CD8-positive, alpha-beta memory T cell (primary cell): ENCODE results near the gene SETD5. TPM values are rescaled to one million over a fixed set of nuclear protein-coding genes. Genes with fewer than 3 reads are reported as not detected.

Experiments used
- CTCF ChIA-PET: fragments of 350-600 bp; sonication (Branson Sonifier 250); formaldehyde crosslinking; loops from one replicate; lab custom pipeline; 2021; ENCODE audit warnings: antibody characterized with exemption; lab: Charles Lee
- POLR2A ChIA-PET: fragments of 350-600 bp; sonication (Branson Sonifier 250); formaldehyde crosslinking; loops from one replicate; lab custom pipeline; 2021; ENCODE audit warnings: antibody characterized with exemption; lab: Charles Lee
- DNase-seq, 5 donors: peaks; one replicate each; pipeline versions ENCODE4 v3.0.0 to v3.0.0-alpha.2; 2020 to 2022; ENCODE audit warnings: mixed read lengths in 1 of 5
- H3K27ac ChIP-seq: one replicate; pipeline ENCODE4 v1.7.0; 2013; ENCODE audit warnings: low read depth, mild to moderate bottlenecking, low read length, moderate library complexity
- H3K27me3 ChIP-seq: 2 replicates; pipeline ENCODE4 v1.7.0; 2013; ENCODE audit warnings: low read length, mild to moderate bottlenecking; ENCODE audit not compliant: insufficient read depth, poor library complexity, severe bottlenecking
- H3K36me3 ChIP-seq: 2 replicates; pipeline ENCODE4 v1.7.0; 2013; ENCODE audit warnings: mild to moderate bottlenecking, low read length, moderate library complexity; ENCODE audit not compliant: insufficient read depth
- H3K4me1 ChIP-seq: 2 replicates; pipeline ENCODE4 v1.7.0; 2013; ENCODE audit warnings: mild to moderate bottlenecking, low read length, moderate library complexity; ENCODE audit not compliant: insufficient read depth
- H3K4me3 ChIP-seq: 2 replicates; pipeline ENCODE4 v1.7.0; 2013; ENCODE audit warnings: mild to moderate bottlenecking, low read length
- H3K9me3 ChIP-seq: 2 replicates; pipeline ENCODE4 v1.7.0; 2013; ENCODE audit warnings: mild to moderate bottlenecking, low read length
- H3K27ac Mint-ChIP-seq, 8 donors: one replicate each; pipeline ENCODE4 v1.8.0; 2020 to 2021; ENCODE audit warnings: mixed read lengths in 8 of 8, mild to moderate bottlenecking in 6 of 8, inconsistent platforms in 3 of 8, moderate library complexity in 3 of 8
- H3K27me3 Mint-ChIP-seq, 2 donors: one replicate each; pipeline ENCODE4 v1.8.0; 2020 to 2021; ENCODE audit warnings: mixed read lengths in 2 of 2, mild to moderate bottlenecking in 1 of 2, moderate library complexity in 1 of 2
- H3K36me3 Mint-ChIP-seq, 3 donors: one replicate each; pipeline ENCODE4 v1.8.0; 2020 to 2021; ENCODE audit warnings: mixed read lengths in 3 of 3, inconsistent platforms in 1 of 3, mild to moderate bottlenecking in 1 of 3
- H3K4me1 Mint-ChIP-seq, 3 donors: one replicate each; pipeline ENCODE4 v1.8.0; 2020 to 2021; ENCODE audit warnings: mixed read lengths in 3 of 3, inconsistent platforms in 1 of 3, mild to moderate bottlenecking in 1 of 3
- H3K4me3 Mint-ChIP-seq, 7 donors: one replicate each; pipeline ENCODE4 v1.8.0; 2020 to 2021; ENCODE audit warnings: mixed read lengths in 7 of 7, mild to moderate bottlenecking in 6 of 7, moderate library complexity in 4 of 7, inconsistent platforms in 2 of 7
- H3K9me3 Mint-ChIP-seq, 5 donors: one replicate each; pipeline ENCODE4 v1.8.0; 2020 to 2022; ENCODE audit warnings: mixed read lengths in 5 of 5, mild to moderate bottlenecking in 3 of 5, moderate library complexity in 2 of 5, inconsistent platforms in 1 of 5
- polyA plus RNA-seq: library from polyadenylated mRNA; unstranded; fragments of 300-500 nt; fragmentation: Illumina TruSeq; gene quantifications from one replicate; pipeline ENCODE4 v1.2.3, GENCODE V29; 2021
- total RNA-seq, 2 experiments: library from RNA; stranded (reverse); gene quantifications; one replicate each; pipeline ENCODE4 v1.2.3, GENCODE V29; 2021

SETD5 gene
- total and polyA plus RNA-seq, 3 experiments from 2014 or later: 40.0 to 97.2 (median 89.8) TPM

DNA sequence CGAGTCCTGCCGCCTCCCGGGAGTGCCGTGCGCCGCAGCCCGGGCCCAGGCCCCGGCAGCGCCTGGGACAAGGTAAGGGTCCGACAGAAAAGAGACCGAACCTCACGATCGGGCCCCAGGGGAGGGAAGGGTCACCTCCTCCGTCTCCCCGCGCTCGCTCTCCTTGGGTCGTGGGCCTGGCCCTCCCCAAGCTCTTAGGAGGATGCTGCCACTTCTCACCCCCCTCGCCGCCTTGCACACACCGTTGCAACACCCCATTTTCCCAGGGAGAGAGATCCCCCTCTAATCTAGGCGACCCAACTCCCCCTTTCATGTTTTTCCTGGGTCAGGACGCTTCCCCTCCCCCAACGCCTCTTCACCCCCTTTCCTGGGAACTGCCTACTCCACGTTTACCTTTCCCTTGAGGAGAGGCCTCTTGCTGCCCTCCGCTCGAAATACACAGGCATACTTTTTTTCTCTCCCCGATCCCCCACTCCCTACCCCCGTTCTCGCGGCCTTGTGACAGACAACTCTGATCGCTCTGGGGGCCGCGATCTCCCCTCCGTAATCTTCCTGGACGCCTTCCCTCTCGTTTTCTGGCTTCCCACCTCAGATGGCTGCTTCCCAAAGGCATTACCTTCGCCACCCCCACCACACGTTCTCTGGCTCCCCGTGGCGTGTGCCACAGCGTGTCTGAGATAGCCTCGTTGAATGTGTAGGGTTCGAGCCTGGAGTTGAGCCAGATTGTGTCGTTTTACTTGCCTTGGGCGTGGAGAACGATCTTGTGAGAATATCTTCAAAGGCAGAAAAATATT lies 688 bp downstream of the SETD5 start:
- peaks cover 16% of the 10 kb centered on the region for H3K36me3 ChIP-seq
- ChIA-PET CTCF (interaction anchor here (5.1 kb wide), 1 partner anchor 35 kb away, joined by 24 read pairs; the partner anchor contains the start of gene THUMPD3), POLR2A (interaction anchor here (1.8 to 3.6 kb wide), 4 partner anchors 19 to 395 kb away, joined by 8 to 81 read pairs (median 12); partner anchors contain the start of genes ARPC4, MTMR14, TADA3 and THUMPD3)
- DNase-seq: peak; percentile 12 to 56 (median 24)
- H3K9me3 ChIP-seq: no peaks in the 10 kb centered on the region
- H3K27ac ChIP-seq: peak overlapping the region; percentile 95
- peak overlapping the region; percentile 85 for H3K4me3 ChIP-seq
- H3K9me3 Mint-ChIP-seq: peaks cover 0 to 4% (median 0%) of the 10 kb centered on the region in 5 donors
- peak overlapping the region; percentile 92 to 99 (median 96) for H3K4me3 Mint-ChIP-seq
- H3K4me1 Mint-ChIP-seq: peaks cover 68 to 80% (median 77%) of the 10 kb centered on the region in 3 donors
- peak overlapping the region; percentile 85 to 100 (median 98) for H3K27ac Mint-ChIP-seq
- H3K36me3 Mint-ChIP-seq: peaks cover 0 to 47% (median 6%) of the 10 kb centered on the region in 3 donors
- peaks cover 0 to 4% of the 10 kb centered on the region in 2 donors for H3K27me3 Mint-ChIP-seq
- H3K4me1 ChIP-seq: peaks cover 68% of the 10 kb centered on the region
- H3K27me3 ChIP-seq: no peaks in the 10 kb centered on the region

DNA sequence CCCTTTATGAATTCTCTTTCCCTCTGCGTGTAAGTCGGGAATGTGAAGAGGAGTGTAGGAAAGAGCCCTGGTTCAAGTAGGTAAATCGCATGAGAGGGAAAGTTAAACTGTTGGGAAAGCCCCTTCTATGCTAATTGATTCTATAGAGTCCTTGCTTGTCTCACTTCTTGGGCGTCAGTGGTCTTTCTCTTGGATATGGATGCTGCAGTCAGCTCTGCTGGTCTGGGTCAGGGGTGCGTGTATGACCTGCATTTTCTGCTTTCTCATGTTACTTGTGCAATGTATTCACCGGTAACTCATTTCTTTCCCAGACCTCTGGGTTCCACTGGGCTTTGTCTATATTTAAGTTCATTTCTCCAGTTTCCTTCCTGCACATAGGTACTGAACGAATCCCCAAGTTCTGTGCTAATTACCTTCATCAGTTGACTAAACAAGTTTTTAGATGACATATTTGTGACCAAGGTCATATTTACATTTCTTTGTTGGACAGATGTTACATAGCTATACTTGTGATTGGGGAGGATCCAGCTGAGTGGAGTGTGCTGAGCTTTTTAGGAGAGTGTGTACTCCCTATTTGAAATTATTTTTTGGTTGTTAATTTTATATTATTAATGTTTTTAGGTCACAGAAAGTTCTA lies 1.4 kb downstream of the SETD5 start:
- Histone ChIP-seq H3K27ac (peak overlapping the region; percentile 95), H3K27me3 (no peaks in the 10 kb centered on the region), H3K4me1 (peaks cover 68% of the 10 kb centered on the region), H3K4me3 (peak overlapping the region; percentile 85), H3K9me3 (no peaks in the 10 kb centered on the region), H3K36me3 (peaks cover 9% of the 10 kb centered on the region)
- POLR2A ChIA-PET: interaction anchor here (0.9 to 1.0 kb wide), 2 partner anchors 36 to 250 kb away, joined by 3 to 4 read pairs; partner anchors contain the start of genes MTMR14 and THUMPD3
- peak overlapping the region; percentile 92 to 99 (median 96) for H3K4me3 Mint-ChIP-seq
- peak in 3 of 5 donors; percentile 24 to 42 (median 29) for DNase-seq
- peaks cover 71 to 83% (median 78%) of the 10 kb centered on the region in 3 donors for H3K4me1 Mint-ChIP-seq
- peaks cover 0 to 42% (median 6%) of the 10 kb centered on the region in 3 donors for H3K36me3 Mint-ChIP-seq
- peaks cover 0 to 4% of the 10 kb centered on the region in 2 donors for H3K27me3 Mint-ChIP-seq
- CTCF ChIA-PET: interaction anchor here (0.8 to 1.3 kb wide), 2 partner anchors 27 to 46 kb away, joined by 3 read pairs; no protein-coding TSS in a partner anchor
- H3K27ac Mint-ChIP-seq: peak overlapping the region; percentile 85 to 100 (median 98)
- H3K9me3 Mint-ChIP-seq: peaks cover 0 to 4% (median 0%) of the 10 kb centered on the region in 5 donors

GRCh38 chr3:9399337-9399703 lies 1.9 kb downstream of the SETD5 start:
- H3K36me3 ChIP-seq: peaks cover 9% of the 10 kb centered on the region
- POLR2A ChIA-PET: interaction anchor here (0.9 to 1.0 kb wide), 2 partner anchors 36 to 250 kb away, joined by 3 to 4 read pairs; partner anchors contain the start of genes MTMR14 and THUMPD3
- no peaks in the 10 kb centered on the region for H3K9me3 ChIP-seq
- Mint-ChIP-seq H3K9me3 (peaks cover 0 to 4% (median 0%) of the 10 kb centered on the region in 5 donors), H3K27me3 (peaks cover 0 to 4% of the 10 kb centered on the region in 2 donors), H3K4me1 (peaks cover 72 to 83% (median 78%) of the 10 kb centered on the region in 3 donors), H3K4me3 (peak overlapping the region; percentile 92 to 99 (median 96)), H3K27ac (peak overlapping the region; percentile 81 to 99 (median 98)), H3K36me3 (peaks cover 0 to 37% (median 6%) of the 10 kb centered on the region in 3 donors)
- CTCF ChIA-PET: interaction anchor here (0.8 to 1.3 kb wide), 2 partner anchors 26 to 46 kb away, joined by 3 read pairs; no protein-coding TSS in a partner anchor
- H3K4me1 ChIP-seq: peaks cover 66% of the 10 kb centered on the region
- DNase-seq: no peak
- H3K4me3 ChIP-seq: peak overlapping the region; percentile 85
- H3K27me3 ChIP-seq: no peaks in the 10 kb centered on the region
- peak overlapping the region; percentile 95 for H3K27ac ChIP-seq

DNA sequence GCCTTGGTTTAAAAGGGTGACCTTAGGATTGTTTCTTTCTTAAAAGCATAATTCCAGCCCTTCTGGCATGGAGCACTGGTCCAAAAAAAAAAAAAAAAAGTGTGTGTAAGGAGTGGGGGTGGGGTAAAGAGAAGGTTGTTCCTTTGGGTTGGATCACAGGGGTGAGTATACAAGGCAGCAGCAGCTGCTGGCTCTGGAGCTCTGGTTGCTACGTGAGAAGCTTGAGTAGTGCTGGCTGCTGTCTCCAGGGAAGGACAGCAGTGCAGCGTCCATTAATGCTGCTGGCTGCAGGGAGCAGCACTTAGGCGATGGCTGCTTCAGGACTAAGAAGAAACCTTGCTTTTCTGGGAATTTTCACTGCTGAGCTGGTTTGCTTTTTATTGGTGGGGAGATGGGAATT lies 2.3 kb downstream of the SETD5 start:
- Mint-ChIP-seq H3K4me1 (peaks cover 72 to 83% (median 78%) of the 10 kb centered on the region in 3 donors), H3K27me3 (peaks cover 0 to 4% of the 10 kb centered on the region in 2 donors), H3K36me3 (peaks cover 0 to 33% (median 2%) of the 10 kb centered on the region in 3 donors), H3K9me3 (peaks cover 0 to 4% (median 0%) of the 10 kb centered on the region in 5 donors), H3K4me3 (peak overlapping the region; percentile 92 to 99 (median 96)), H3K27ac (peak overlapping the region; percentile 81 to 99 (median 98))
- peaks cover 5% of the 10 kb centered on the region for H3K36me3 ChIP-seq
- no peak for DNase-seq
- H3K27me3 ChIP-seq: no peaks in the 10 kb centered on the region
- ChIA-PET CTCF (interaction anchor here (0.8 to 1.3 kb wide), 2 partner anchors 26 to 46 kb away, joined by 3 read pairs; no protein-coding TSS in a partner anchor), POLR2A (interaction anchor here (0.6 to 0.9 kb wide), 2 partner anchors 37 to 250 kb away, joined by 3 read pairs; partner anchors contain the start of gene MTMR14)
- peaks cover 66% of the 10 kb centered on the region for H3K4me1 ChIP-seq
- peak overlapping the region; percentile 95 for H3K27ac ChIP-seq
- H3K4me3 ChIP-seq: peak overlapping the region; percentile 85
- H3K9me3 ChIP-seq: no peaks in the 10 kb centered on the region

- Histone ChIP-seq H3K27ac (peak overlapping the region; percentile 2), H3K36me3 (no peaks in the 10 kb centered on the region), H3K27me3 (no peaks in the 10 kb centered on the region), H3K4me1 (peaks cover 66% of the 10 kb centered on the region), H3K4me3 (no peak overlapping the region), H3K9me3 (no peaks in the 10 kb centered on the region)
- Mint-ChIP-seq H3K4me1 (peaks cover 70 to 83% (median 78%) of the 10 kb centered on the region in 3 donors), H3K9me3 (peaks cover 0 to 4% (median 0%) of the 10 kb centered on the region in 5 donors), H3K27ac (peak overlapping the region; percentile 6 to 97 (median 58)), H3K4me3 (peak overlapping the region; percentile 24 to 93 (median 52)), H3K36me3 (peaks cover 0 to 26% (median 0%) of the 10 kb centered on the region in 3 donors), H3K27me3 (peaks cover 0 to 4% of the 10 kb centered on the region in 2 donors)
- no peak for DNase-seq
- ChIA-PET POLR2A (interaction anchor here (0.6 kb wide), 1 partner anchor 37 kb away, joined by 3 read pairs; no protein-coding TSS in a partner anchor), CTCF (no interaction called here)
These were observed 3.2 kb downstream of the SETD5 start for GRCh38 chr3:9400616-9401015.

DNA sequence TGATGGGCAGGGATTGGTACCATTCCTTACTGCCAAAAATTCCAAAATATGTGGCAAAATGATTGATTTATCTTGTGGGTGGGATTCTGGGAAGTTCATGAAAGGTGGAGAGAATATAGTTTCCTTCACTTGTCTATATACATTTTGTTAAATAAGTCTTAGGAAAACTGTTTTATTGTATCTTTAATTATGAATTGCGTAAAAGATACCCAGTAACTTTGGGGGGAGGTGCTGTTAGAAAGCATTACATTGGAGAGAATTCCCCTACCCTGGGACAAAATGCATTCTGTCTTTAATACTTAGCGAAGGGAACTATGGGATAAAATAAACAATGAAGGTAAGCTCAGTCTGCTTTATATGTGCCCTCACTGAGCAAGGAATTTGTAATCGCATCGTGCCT lies 4.6 kb downstream of the SETD5 start:
- ChIA-PET POLR2A (no interaction called here), CTCF (interaction anchor here (1.4 kb wide), 2 partner anchors 38 to 48 kb away, joined by 3 to 4 read pairs; partner anchors contain the start of gene THUMPD3)
- H3K36me3 ChIP-seq: no peaks in the 10 kb centered on the region
- peaks cover 0 to 16% (median 0%) of the 10 kb centered on the region in 3 donors for H3K36me3 Mint-ChIP-seq
- no peak overlapping the region for H3K4me3 ChIP-seq
- H3K9me3 ChIP-seq: no peaks in the 10 kb centered on the region
- DNase-seq: no peak
- peak overlapping the region in 6 of 7 donors; percentile 4 to 57 (median 22) for H3K4me3 Mint-ChIP-seq
- no peaks in the 10 kb centered on the region for H3K27me3 ChIP-seq
- peak overlapping the region in 5 of 8 donors; percentile 43 to 85 (median 62) for H3K27ac Mint-ChIP-seq
- peaks cover 73% of the 10 kb centered on the region for H3K4me1 ChIP-seq
- peaks cover 0 to 4% (median 0%) of the 10 kb centered on the region in 5 donors for H3K9me3 Mint-ChIP-seq
- peaks cover 73 to 89% (median 85%) of the 10 kb centered on the region in 3 donors for H3K4me1 Mint-ChIP-seq
- no peak overlapping the region for H3K27ac ChIP-seq
- peaks cover 0 to 3% of the 10 kb centered on the region in 2 donors for H3K27me3 Mint-ChIP-seq
